ENCODE measurements around the gene KHDC1. TPM values are rescaled to one million over a fixed set of nuclear protein-coding genes. Genes with fewer than 3 reads are reported as not detected.
"Not testable (repeated sequence)": the region's sequence is repeated elsewhere in the genome, so short reads cannot be mapped to it uniquely, and the experiment has no call there.

The KHDC1 gene
- total and polyA plus RNA-seq, 2 donors (not counting 1 experiment from before 2014, with no cell fraction given), result 5.3 to 5.6 TPM

GRCh38 chr6:73264446-73264845 is 1.4 kb upstream of the KHDC1 start:
- peaks cover 12% of the 10 kb centered on the region for H3K79me2 ChIP-seq (ENCODE audit: control insufficient read depth, insufficient read depth, low read length)
- H3K9ac ChIP-seq (ENCODE audit: insufficient read depth, low read length), result no peak overlapping the region
- H3K4me2 ChIP-seq (ENCODE audit: extremely low read depth, insufficient read depth, low read length), result no peak overlapping the region
- H3K9me3 ChIP-seq (ENCODE audit: control insufficient read depth, insufficient read depth, low read depth, low read length), result no peaks in the 10 kb centered on the region
- no peak for DNase-seq (ENCODE audit: low read depth in 2 of 2)
- H3K4me3 ChIP-seq (replicated peaks in 1 of 4; ENCODE audit: control extremely low read depth in 1 of 4, insufficient read depth in 1 of 4, low read depth in 3 of 4, low read length in 4 of 4), result no peak overlapping the region
- no peak overlapping the region for H3K27ac ChIP-seq (ENCODE audit: insufficient read depth, low read length)
- no peaks in the 10 kb centered on the region for H3K4me1 ChIP-seq (ENCODE audit: control insufficient read depth, extremely low read depth, insufficient read depth, low read length)
- H3K27me3 ChIP-seq (ENCODE audit: control insufficient read depth, insufficient read depth, low read length), result no peaks in the 10 kb centered on the region
- TF ChIP-seq EZH2 (IDR thresholded peaks at IDR 0.05; ENCODE audit: low read length, missing control alignments), result no peak
- TF ChIP-seq CTCF (conservative IDR thresholded peaks at IDR 0.05 in 1 of 2, IDR thresholded peaks at IDR 0.05 in 1 of 2; ENCODE audit: low read depth in 1 of 2, low read length in 2 of 2), result no peak
- H3K36me3 ChIP-seq (ENCODE audit: control insufficient read depth, insufficient read depth, low read length), result no peaks in the 10 kb centered on the region
- no peaks in the 10 kb centered on the region for H4K20me1 ChIP-seq (ENCODE audit: control insufficient read depth, extremely low read depth, insufficient read depth, low read length)
- H2AFZ ChIP-seq (ENCODE audit: low read length), result no peak overlapping the region

- peak overlapping the region; percentile 97 for H2AFZ ChIP-seq (ENCODE audit: low read length)
- H3K4me2 ChIP-seq (ENCODE audit: extremely low read depth, insufficient read depth, low read length), result peak overlapping the region; percentile 77
- H4K20me1 ChIP-seq (ENCODE audit: control insufficient read depth, extremely low read depth, insufficient read depth, low read length), result no peaks in the 10 kb centered on the region
- H3K9me3 ChIP-seq (ENCODE audit: control insufficient read depth, insufficient read depth, low read depth, low read length), result no peaks in the 10 kb centered on the region
- peaks cover 12% of the 10 kb centered on the region for H3K79me2 ChIP-seq (ENCODE audit: control insufficient read depth, insufficient read depth, low read length)
- H3K27me3 ChIP-seq (ENCODE audit: control insufficient read depth, insufficient read depth, low read length), result no peaks in the 10 kb centered on the region
- H3K4me1 ChIP-seq (ENCODE audit: control insufficient read depth, extremely low read depth, insufficient read depth, low read length), result no peaks in the 10 kb centered on the region
- H3K27ac ChIP-seq (ENCODE audit: insufficient read depth, low read length), result peak overlapping the region; percentile 67
- peak overlapping the region; percentile 65 to 86 (median 74) for H3K4me3 ChIP-seq (replicated peaks in 1 of 4; ENCODE audit: control extremely low read depth in 1 of 4, insufficient read depth in 1 of 4, low read depth in 3 of 4, low read length in 4 of 4)
- no peak for TF ChIP-seq CTCF (conservative IDR thresholded peaks at IDR 0.05 in 1 of 2, IDR thresholded peaks at IDR 0.05 in 1 of 2; ENCODE audit: low read depth in 1 of 2, low read length in 2 of 2)
- no peak for TF ChIP-seq EZH2 (IDR thresholded peaks at IDR 0.05; ENCODE audit: low read length, missing control alignments)
- no peak for DNase-seq (ENCODE audit: low read depth in 2 of 2)
- no peaks in the 10 kb centered on the region for H3K36me3 ChIP-seq (ENCODE audit: control insufficient read depth, insufficient read depth, low read length)
- H3K9ac ChIP-seq (ENCODE audit: insufficient read depth, low read length), result peak overlapping the region; percentile 76
These were observed 544 bp upstream of the KHDC1 start for GRCh38 chr6:73263570-73263909.

- no peak for DNase-seq (ENCODE audit: low read depth in 2 of 2)
- Histone ChIP-seq H2AFZ (ENCODE audit: low read length) (no peak overlapping the region), H4K20me1 (ENCODE audit: control insufficient read depth, extremely low read depth, insufficient read depth, low read length) (no peaks in the 10 kb centered on the region), H3K36me3 (ENCODE audit: control insufficient read depth, insufficient read depth, low read length) (no peaks in the 10 kb centered on the region), H3K27me3 (ENCODE audit: control insufficient read depth, insufficient read depth, low read length) (no peaks in the 10 kb centered on the region), H3K4me1 (ENCODE audit: control insufficient read depth, extremely low read depth, insufficient read depth, low read length) (no peaks in the 10 kb centered on the region), H3K9me3 (ENCODE audit: control insufficient read depth, insufficient read depth, low read depth, low read length) (no peaks in the 10 kb centered on the region), H3K79me2 (ENCODE audit: control insufficient read depth, insufficient read depth, low read length) (peaks cover 5% of the 10 kb centered on the region), H3K4me3 (replicated peaks in 1 of 4; ENCODE audit: control extremely low read depth in 1 of 4, insufficient read depth in 1 of 4, low read depth in 3 of 4, low read length in 4 of 4) (no peak overlapping the region), H3K27ac (ENCODE audit: insufficient read depth, low read length) (no peak overlapping the region), H3K4me2 (ENCODE audit: extremely low read depth, insufficient read depth, low read length) (no peak overlapping the region), H3K9ac (ENCODE audit: insufficient read depth, low read length) (no peak overlapping the region)
- TF ChIP-seq EZH2 (IDR thresholded peaks at IDR 0.05; ENCODE audit: low read length, missing control alignments) (no peak), CTCF (conservative IDR thresholded peaks at IDR 0.05 in 1 of 2, IDR thresholded peaks at IDR 0.05 in 1 of 2; ENCODE audit: low read depth in 1 of 2, low read length in 2 of 2) (no peak)
These were observed 4.3 kb downstream of the KHDC1 start for GRCh38 chr6:73258721-73259120.

- H3K27me3 ChIP-seq (ENCODE audit: control insufficient read depth, insufficient read depth, low read length); H4K20me1 ChIP-seq (ENCODE audit: control insufficient read depth, extremely low read depth, insufficient read depth, low read length); H3K4me1 ChIP-seq (ENCODE audit: control insufficient read depth, extremely low read depth, insufficient read depth, low read length); H3K9me3 ChIP-seq (ENCODE audit: control insufficient read depth, insufficient read depth, low read depth, low read length); H3K4me3 ChIP-seq (replicated peaks in 1 of 4; ENCODE audit: control extremely low read depth in 1 of 4, insufficient read depth in 1 of 4, low read depth in 3 of 4, low read length in 4 of 4); H3K4me2 ChIP-seq (ENCODE audit: extremely low read depth, insufficient read depth, low read length); H3K79me2 ChIP-seq (ENCODE audit: control insufficient read depth, insufficient read depth, low read length); H2AFZ ChIP-seq (ENCODE audit: low read length); H3K27ac ChIP-seq (ENCODE audit: insufficient read depth, low read length); DNase-seq (ENCODE audit: low read depth in 2 of 2); H3K36me3 ChIP-seq (ENCODE audit: control insufficient read depth, insufficient read depth, low read length); H3K9ac ChIP-seq (ENCODE audit: insufficient read depth, low read length): not testable (repeated sequence)
These were observed 8.7 kb downstream of the KHDC1 start for GRCh38 chr6:73254323-73254722.

Data from fibroblast of lung (primary cell).